ENCODE measurements around the gene TRAPPC10. TPM values are rescaled to one million over a fixed set of nuclear protein-coding genes. Genes with fewer than 3 reads are reported as not detected.

TRAPPC10 gene
- total RNA-seq, 4 donors from 2014 or later: 3.8 to 45.2 (median 22.9) TPM

- Histone ChIP-seq H3K27me3 (no peaks in the 10 kb centered on the region), H3K4me1 (no peaks in the 10 kb centered on the region), H3K4me3 (no peak overlapping the region), H3K36me3 (no peaks in the 10 kb centered on the region), H3K9me3 (no peaks in the 10 kb centered on the region), H3K27ac (no peak overlapping the region)
- intact Hi-C loops (cut with DNase I; ENCODE audit: low total_unique reads): no loop called here
- TF ChIP-seq, protein P1, sequence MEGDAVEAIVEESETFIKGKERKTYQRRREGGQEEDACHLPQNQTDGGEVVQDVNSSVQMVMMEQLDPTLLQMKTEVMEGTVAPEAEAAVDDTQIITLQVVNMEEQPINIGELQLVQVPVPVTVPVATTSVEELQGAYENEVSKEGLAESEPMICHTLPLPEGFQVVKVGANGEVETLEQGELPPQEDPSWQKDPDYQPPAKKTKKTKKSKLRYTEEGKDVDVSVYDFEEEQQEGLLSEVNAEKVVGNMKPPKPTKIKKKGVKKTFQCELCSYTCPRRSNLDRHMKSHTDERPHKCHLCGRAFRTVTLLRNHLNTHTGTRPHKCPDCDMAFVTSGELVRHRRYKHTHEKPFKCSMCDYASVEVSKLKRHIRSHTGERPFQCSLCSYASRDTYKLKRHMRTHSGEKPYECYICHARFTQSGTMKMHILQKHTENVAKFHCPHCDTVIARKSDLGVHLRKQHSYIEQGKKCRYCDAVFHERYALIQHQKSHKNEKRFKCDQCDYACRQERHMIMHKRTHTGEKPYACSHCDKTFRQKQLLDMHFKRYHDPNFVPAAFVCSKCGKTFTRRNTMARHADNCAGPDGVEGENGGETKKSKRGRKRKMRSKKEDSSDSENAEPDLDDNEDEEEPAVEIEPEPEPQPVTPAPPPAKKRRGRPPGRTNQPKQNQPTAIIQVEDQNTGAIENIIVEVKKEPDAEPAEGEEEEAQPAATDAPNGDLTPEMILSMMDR (IDR thresholded peaks at IDR 0.05): no peak
- TF ChIP-seq POLR2A (IDR thresholded peaks at IDR 0.05): no peak
- no peak for DNase-seq
Observed at GRCh38 chr21:44063151-44063912, 51.2 kb downstream of the TRAPPC10 start.

DNA sequence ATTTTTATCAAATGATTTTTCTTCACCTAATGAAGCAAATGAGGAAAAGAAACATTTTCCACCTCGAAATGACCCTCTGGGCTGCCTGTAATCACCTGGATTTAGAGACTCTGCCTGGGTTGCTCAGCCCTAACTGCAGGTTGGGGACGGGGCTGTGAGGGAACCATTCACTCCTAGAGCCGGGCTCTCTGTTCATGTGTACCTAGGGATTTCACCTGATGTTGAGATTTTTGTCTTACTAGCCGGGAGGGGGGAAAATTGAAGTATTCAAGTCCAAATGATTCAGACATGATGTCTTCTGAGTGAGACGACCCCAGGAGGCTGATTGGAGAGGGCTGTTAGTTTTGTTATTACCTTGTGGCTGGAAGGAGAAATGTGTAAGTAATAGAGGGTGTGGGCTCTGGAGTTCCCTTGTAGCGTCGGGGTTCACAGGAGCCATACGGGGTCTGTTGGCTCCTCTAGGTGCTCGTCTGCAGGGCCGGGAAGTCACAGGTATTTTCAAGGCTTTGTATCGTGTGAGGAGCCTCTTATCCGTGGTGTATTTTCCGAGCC is 52.8 kb downstream of the TRAPPC10 start:
- intact Hi-C loops (cut with DNase I; ENCODE audit: low total_unique reads): no loop called here
- TF ChIP-seq POLR2A (IDR thresholded peaks at IDR 0.05): no peak
- TF ChIP-seq, protein P1 (IDR thresholded peaks at IDR 0.05): no peak
- DNase-seq: no peak
- H3K27ac ChIP-seq: no peak overlapping the region
- H3K9me3 ChIP-seq: no peaks in the 10 kb centered on the region
- H3K27me3 ChIP-seq: no peaks in the 10 kb centered on the region
- H3K4me1 ChIP-seq: no peaks in the 10 kb centered on the region
- no peaks in the 10 kb centered on the region for H3K36me3 ChIP-seq
- no peak overlapping the region for H3K4me3 ChIP-seq

DNA sequence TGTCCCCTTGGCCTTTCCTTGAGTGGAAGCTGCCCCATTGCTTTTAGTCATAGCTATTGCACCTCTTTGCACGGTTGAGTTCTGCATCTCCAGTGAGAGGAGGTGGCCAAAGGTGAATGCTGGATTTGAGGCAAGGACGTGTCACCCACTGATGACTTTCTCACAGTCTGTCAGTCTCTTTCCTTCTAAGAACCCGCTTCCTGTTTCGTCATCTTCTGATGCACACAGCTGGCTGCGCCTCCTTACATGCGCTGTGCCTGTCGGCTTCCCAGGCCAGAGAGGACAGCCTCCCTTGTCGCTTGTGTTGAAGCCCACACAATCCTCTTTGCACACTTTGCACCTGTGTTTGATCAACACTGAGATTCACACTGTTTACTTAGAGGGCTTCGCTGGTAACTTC is 53.3 kb downstream of the TRAPPC10 start:
- H3K4me3 ChIP-seq: no peak overlapping the region
- H3K4me1 ChIP-seq: no peaks in the 10 kb centered on the region
- H3K27me3 ChIP-seq: no peaks in the 10 kb centered on the region
- TF ChIP-seq POLR2A (IDR thresholded peaks at IDR 0.05): no peak
- TF ChIP-seq, protein P1 (IDR thresholded peaks at IDR 0.05): no peak
- no peaks in the 10 kb centered on the region for H3K9me3 ChIP-seq
- H3K27ac ChIP-seq: no peak overlapping the region
- DNase-seq: no peak
- intact Hi-C loops (cut with DNase I; ENCODE audit: low total_unique reads): no loop called here
- H3K36me3 ChIP-seq: no peaks in the 10 kb centered on the region

GRCh38 chr21:44066116-44066515 is 54.0 kb downstream of the TRAPPC10 start:
- no peaks in the 10 kb centered on the region for H3K36me3 ChIP-seq

More at GRCh38 chr21:44066116-44066515, 54.0 kb downstream of the TRAPPC10 start:
- no peak overlapping the region for H3K4me3 ChIP-seq
- no peaks in the 10 kb centered on the region for H3K27me3 ChIP-seq
- H3K9me3 ChIP-seq: no peaks in the 10 kb centered on the region
- TF ChIP-seq, protein P1 (IDR thresholded peaks at IDR 0.05): no peak
- no peak for TF ChIP-seq POLR2A (IDR thresholded peaks at IDR 0.05)
- no peaks in the 10 kb centered on the region for H3K4me1 ChIP-seq
- DNase-seq: no peak
- intact Hi-C loops (cut with DNase I; ENCODE audit: low total_unique reads): no loop called here
- H3K27ac ChIP-seq: no peak overlapping the region

Measured in uterus (tissue), 4 donors.